K562 (cell line): ENCODE results near the gene RNF214. TPM values are rescaled to one million over a fixed set of nuclear protein-coding genes. Genes with fewer than 3 reads are reported as not detected.
A peak's percentile ranks its signal among the peaks of the same experiment; 100 is the strongest.

Experiments
- CHD2 ChIP-seq: IDR thresholded peaks from 2 replicates; pipeline ENCODE4 v1.6.1; 2011; ENCODE audit warnings: low read depth, low read length
- FOSL1 ChIP-seq: fragments of 200-800 bp; sonication (Bioruptor generic); conservative IDR thresholded peaks from 2 replicates; pipeline ENCODE4 v1.6.1; 2016; ENCODE audit warnings: missing genetic modification characterization, missing compliant biosample characterization
- HNRNPK ChIP-seq: fragments of 200-400 bp; formaldehyde crosslinking; IDR thresholded peaks from one replicate; pipeline ENCODE4 v1.6.1; 2018; ENCODE audit warnings: mild to moderate bottlenecking, low read depth, low read length; ENCODE audit not compliant: poor library complexity, severe bottlenecking
- KLF16 ChIP-seq: IDR thresholded peaks from 2 replicates; pipeline ENCODE4 v1.6.1; 2016; ENCODE audit warnings: antibody characterized with exemption
- MYC ChIP-seq, 2 experiments: fragments of 250-450 bp in 1 of 2; sonication (Bioruptor Pico) in 1 of 2; IDR thresholded peaks; 2 replicates each; pipeline versions ENCODE4 v1.5.1 to v1.6.1; 2012 to 2021; ENCODE audit warnings: low read depth in 2 of 2, borderline replicate concordance in 1 of 2, improper control_type of control experiment in 1 of 2, low read length in 1 of 2, mild to moderate bottlenecking in 1 of 2, moderate library complexity in 1 of 2
- OTX1 ChIP-seq: fragments of 450-650 bp; formaldehyde crosslinking; IDR thresholded peaks from 2 replicates; pipeline ENCODE4 v1.4.0; 2022; ENCODE audit warnings: mild to moderate bottlenecking
- POLR2A ChIP-seq: fragments of 450-650 bp; conservative IDR thresholded peaks from 2 replicates; pipeline ENCODE4 v1.6.1; 2016
- SIN3A ChIP-seq, 2 experiments: fragments of 150-350 bp in 1 of 2; IDR thresholded peaks; 2 replicates each; pipeline ENCODE4 v1.6.1; 2011 to 2016; ENCODE audit warnings: borderline replicate concordance in 2 of 2, low read depth in 2 of 2, low read length in 2 of 2, mild to moderate bottlenecking in 2 of 2, moderate library complexity in 2 of 2; ENCODE audit not compliant: control insufficient read depth in 1 of 2
- TSHZ1 ChIP-seq: fragments of 250-450 bp; sonication (Bioruptor Pico); IDR thresholded peaks from 2 replicates; pipeline ENCODE4 v1.4.0; 2020; ENCODE audit warnings: mild to moderate bottlenecking, moderate library complexity
- XRCC3 ChIP-seq: fragments of 450-650 bp; IDR thresholded peaks from 2 replicates; pipeline ENCODE4 v1.6.1; 2017; ENCODE audit warnings: mild to moderate bottlenecking, moderate library complexity
- YY1 ChIP-seq, 3 experiments: IDR thresholded peaks; 2 replicates each; pipeline ENCODE4 v1.6.1; 2011; ENCODE audit warnings: low read length in 2 of 3, mild to moderate bottlenecking in 2 of 3, moderate library complexity in 2 of 3, borderline replicate concordance in 1 of 3, control low read depth in 1 of 3, low read depth in 1 of 3; ENCODE audit not compliant: insufficient read depth in 3 of 3, insufficient replicate concordance in 2 of 3, control insufficient read depth in 1 of 3, insufficient read length in 1 of 3; ENCODE audit errors: extremely low read depth in 1 of 3
- ZBTB12 ChIP-seq: fragments of 250-450 bp; sonication (Bioruptor Pico); IDR thresholded peaks from 2 replicates; pipeline ENCODE4 v1.4.0; 2020
- ZBTB2 ChIP-seq: fragments of 450-650 bp; IDR thresholded peaks from 2 replicates; pipeline ENCODE4 v1.6.1; 2016; ENCODE audit warnings: antibody characterized with exemption
- ZBTB33 ChIP-seq: sonication (generic); formaldehyde crosslinking; IDR thresholded peaks from 2 replicates; pipeline ENCODE4 v1.8.1; 2023; ENCODE audit warnings: mild to moderate bottlenecking, missing genetic modification reagents
- ZNF384 ChIP-seq: IDR thresholded peaks from 2 replicates; pipeline ENCODE4 v1.6.1; 2012; ENCODE audit warnings: low read depth, low read length, improper control_type of control experiment
- polyA plus RNA-seq, 8 experiments: library from polyadenylated mRNA; depleted of rRNA in 4 of 8; stranded (reverse) in 5 of 8; unstranded in 3 of 8; fragments of >200 nt; fragmentation: Nextera tagmentation in 2 of 8; fragmentation: Illumina TruSeq in 1 of 8; extraction: Ambion mirVana in 2 of 8; extraction: Trizol in 1 of 8; gene quantifications; 2 replicates each; pipeline versions ENCODE4 v1.2.1 to v1.2.3, GENCODE V29; 2011 to 2014; ENCODE audit warnings: inconsistent platforms in 1 of 8, missing spikeins in 1 of 8
- total RNA-seq, 7 experiments: library from RNA; depleted of rRNA in 6 of 7; stranded (reverse); fragments of >200 nt in 6 of 7; fragmentation: Illumina TruSeq in 2 of 7; extraction: Trizol in 2 of 7; gene quantifications; 2 replicates each; pipeline versions ENCODE4 v1.2.1 to v1.2.3, GENCODE V29; 2011 to 2021; ENCODE audit warnings: low replicate concordance in 1 of 7
- TF ChIP-seq, protein P1 (sequence below): fragments of 450-650 bp; IDR thresholded peaks from one replicate; pipeline ENCODE4 v1.6.1; 2018; ENCODE audit warnings: mild to moderate bottlenecking, moderate library complexity; ENCODE audit not compliant: partially characterized antibody

RNF214 gene
- total and polyA plus RNA-seq, 9 of the 15 experiments (the other 6 are each of a cell fraction or from before 2014, with no cell fraction given) = 6.6 to 24.8 (median 11.9) TPM

DNA sequence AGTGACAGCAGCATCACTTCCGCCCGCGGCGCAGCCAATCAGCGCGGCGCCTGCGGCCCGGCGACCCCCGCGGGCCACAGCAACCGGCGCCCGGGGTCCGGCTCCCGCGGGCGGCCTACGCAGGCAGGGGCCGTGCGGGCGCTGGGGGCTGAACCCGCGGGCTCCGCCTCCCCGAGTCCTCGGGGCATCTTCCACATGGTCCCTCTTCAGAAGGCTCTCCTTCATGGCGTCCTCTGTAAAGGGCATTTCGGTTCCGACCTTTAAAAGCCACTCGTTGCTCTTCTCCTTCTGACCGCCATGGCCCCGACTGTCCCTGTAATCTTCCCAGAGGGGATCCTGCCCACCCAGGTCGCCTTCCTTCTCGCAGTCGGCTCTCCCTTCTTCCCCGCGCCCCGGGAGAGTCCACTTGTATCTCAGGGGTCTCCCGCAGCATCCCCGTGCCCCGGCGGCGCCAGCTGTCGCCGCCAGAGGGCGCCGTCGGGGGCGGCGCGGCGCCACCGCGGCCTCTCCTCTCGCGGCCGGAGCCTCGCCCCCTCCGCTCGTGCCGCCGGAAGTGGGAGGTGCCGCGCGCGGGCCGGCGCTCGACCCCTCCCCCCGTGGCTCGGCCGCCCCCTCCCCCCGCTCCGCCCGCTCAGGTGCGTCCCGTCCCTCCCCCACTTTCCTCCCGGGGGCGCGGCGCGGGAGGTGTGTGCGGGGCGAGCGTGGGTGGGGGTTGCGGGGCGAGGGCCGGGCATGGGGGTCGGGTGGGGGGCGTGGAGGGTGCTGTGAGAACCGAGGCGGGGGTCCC, at the start of gene RNF214 (continued):
- TF ChIP-seq ZBTB2 (no peak), SIN3A (IDR thresholded peaks at IDR 0.05; ENCODE audit: borderline replicate concordance in 2 of 2, control insufficient read depth in 1 of 2, low read depth in 2 of 2, low read length in 2 of 2) (peak in 1 of 2 experiments; percentile 23; a peak in 2 of 4 replicates), YY1 (IDR thresholded peaks at IDR 0.05; ENCODE audit: borderline replicate concordance in 1 of 3, control insufficient read depth in 1 of 3, extremely low read depth in 1 of 3, insufficient read depth in 3 of 3, insufficient read length in 1 of 3, insufficient replicate concordance in 2 of 3, low read depth in 1 of 3, low read length in 2 of 3) (peak in 2 of 3 experiments; percentile 76 to 79), ZBTB12 (CRISPR knock-in tag) (no peak), OTX1 (no peak), ZNF384 (no peak), ZBTB33 (CRISPR knock-in tag) (no peak), MYC (IDR thresholded peaks at IDR 0.05; ENCODE audit: low read depth, low read length) (peak; percentile 81), MYC (CRISPR knock-in tag; IDR thresholded peaks at IDR 0.05; ENCODE audit: borderline replicate concordance, low read depth) (no peak), HNRNPK (no peak), XRCC3 (no peak), CHD2 (no peak), KLF16 (no peak), FOSL1 (tag) (peak; percentile 24; the same call in 1 of the 2 replicates), POLR2A (peak; percentile 83), TSHZ1 (CRISPR knock-in tag) (no peak)
- TF ChIP-seq, protein P1, sequence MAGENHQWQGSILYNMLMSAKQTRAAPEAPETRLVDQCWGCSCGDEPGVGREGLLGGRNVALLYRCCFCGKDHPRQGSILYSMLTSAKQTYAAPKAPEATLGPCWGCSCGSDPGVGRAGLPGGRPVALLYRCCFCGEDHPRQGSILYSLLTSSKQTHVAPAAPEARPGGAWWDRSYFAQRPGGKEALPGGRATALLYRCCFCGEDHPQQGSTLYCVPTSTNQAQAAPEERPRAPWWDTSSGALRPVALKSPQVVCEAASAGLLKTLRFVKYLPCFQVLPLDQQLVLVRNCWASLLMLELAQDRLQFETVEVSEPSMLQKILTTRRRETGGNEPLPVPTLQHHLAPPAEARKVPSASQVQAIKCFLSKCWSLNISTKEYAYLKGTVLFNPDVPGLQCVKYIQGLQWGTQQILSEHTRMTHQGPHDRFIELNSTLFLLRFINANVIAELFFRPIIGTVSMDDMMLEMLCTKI = no peak
